Muscle of leg (tissue), 11 donors: ENCODE results near the gene MAIP1. TPM values are rescaled to one million over a fixed set of nuclear protein-coding genes. Genes with fewer than 3 reads are reported as not detected.

Source experiments
- DNase-seq: peaks from one replicate; pipeline ENCODE4 v3.0.0; 2013
- H3K27ac ChIP-seq: one replicate; pipeline ENCODE4 v1.5.1; 2013; ENCODE audit warnings: mild to moderate bottlenecking, low read length, control low read depth
- H3K27me3 ChIP-seq: one replicate; pipeline ENCODE4 v1.6.1; 2013; ENCODE audit warnings: low read length; ENCODE audit not compliant: control insufficient read depth, insufficient read depth
- H3K36me3 ChIP-seq: one replicate; pipeline ENCODE4 v1.6.1; 2013; ENCODE audit warnings: low read length; ENCODE audit not compliant: control insufficient read depth, insufficient read depth
- H3K4me1 ChIP-seq: one replicate; pipeline ENCODE4 v1.6.1; 2013; ENCODE audit warnings: low read length; ENCODE audit not compliant: control insufficient read depth, insufficient read depth
- H3K4me3 ChIP-seq: one replicate; pipeline ENCODE4 v1.5.1; 2013; ENCODE audit warnings: low read length, control low read depth
- H3K9me3 ChIP-seq: replicated peaks from 2 replicates; pipeline ENCODE4 v1.6.1; 2013; ENCODE audit warnings: low read depth, low read length; ENCODE audit not compliant: control insufficient read depth
- WGBS: methylation state at CpG from one replicate; pipeline ENCODE4 v1.1.5; 2013; ENCODE audit warnings: missing lambda C conversion rate; ENCODE audit not compliant: insufficient coverage; 5-methylcytosine and 5-hydroxymethylcytosine counted together
- polyA plus RNA-seq, 8 donors: library from polyadenylated mRNA; unstranded; fragments of 120-200 nt; gene quantifications; one replicate each; pipeline versions ENCODE4 v1.2.1 to v1.2.3, GENCODE V29; 2013; ENCODE audit warnings: inconsistent platforms in 1 of 8, low replicate concordance in 1 of 8; ENCODE audit not compliant: insufficient read length in 8 of 8, insufficient read depth in 1 of 8
- total RNA-seq: library from RNA; stranded (reverse); fragments of 120-200 nt; gene quantifications from one replicate; pipeline ENCODE4 v1.2.4, GENCODE V29; 2013

Gene MAIP1
- total and polyA plus RNA-seq, 9 donors, result 13.4 to 21.3 (median 18.2) TPM

DNA sequence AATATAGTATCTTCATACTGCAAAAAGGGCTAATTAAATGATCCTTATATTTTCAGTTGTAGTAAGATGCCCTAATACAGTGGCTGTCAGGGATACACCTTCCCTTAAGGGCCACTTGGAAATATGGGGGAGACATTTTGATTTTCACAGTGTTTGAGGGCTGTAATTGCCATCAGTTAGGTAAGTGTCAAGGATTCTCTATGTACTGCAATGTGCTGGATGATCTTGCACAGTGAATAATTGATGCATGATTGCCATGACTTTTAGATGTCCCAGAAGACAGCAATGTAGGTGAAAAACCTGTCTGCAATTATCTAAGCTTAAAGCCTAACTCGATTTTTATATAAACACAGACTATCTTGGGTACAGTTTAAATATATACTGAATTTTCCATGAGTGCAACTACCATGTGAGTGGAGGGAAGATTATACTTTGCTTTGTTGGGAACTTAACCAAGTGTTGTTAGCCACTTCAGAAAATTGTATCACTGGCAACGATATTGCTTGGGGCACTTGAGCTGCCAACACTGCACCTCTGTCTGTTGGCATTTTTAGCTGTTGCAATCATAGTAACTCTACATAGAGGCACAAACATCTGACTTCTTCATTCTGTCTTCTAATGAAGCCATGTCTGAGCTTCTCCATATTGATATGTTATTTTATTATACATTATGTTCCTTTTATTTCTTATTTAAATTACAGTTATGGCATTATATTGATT is 45.2 kb downstream of the MAIP1 start:
- Histone ChIP-seq H3K27me3 (no peaks in the 10 kb centered on the region), H3K27ac (no peak overlapping the region), H3K9me3 (no peaks in the 10 kb centered on the region), H3K4me3 (no peak overlapping the region), H3K36me3 (no peaks in the 10 kb centered on the region), H3K4me1 (peaks cover 9% of the 10 kb centered on the region)
- no peak for DNase-seq
- no CpG with 5 or more reads among the region's 2 CpGs for WGBS

DNA sequence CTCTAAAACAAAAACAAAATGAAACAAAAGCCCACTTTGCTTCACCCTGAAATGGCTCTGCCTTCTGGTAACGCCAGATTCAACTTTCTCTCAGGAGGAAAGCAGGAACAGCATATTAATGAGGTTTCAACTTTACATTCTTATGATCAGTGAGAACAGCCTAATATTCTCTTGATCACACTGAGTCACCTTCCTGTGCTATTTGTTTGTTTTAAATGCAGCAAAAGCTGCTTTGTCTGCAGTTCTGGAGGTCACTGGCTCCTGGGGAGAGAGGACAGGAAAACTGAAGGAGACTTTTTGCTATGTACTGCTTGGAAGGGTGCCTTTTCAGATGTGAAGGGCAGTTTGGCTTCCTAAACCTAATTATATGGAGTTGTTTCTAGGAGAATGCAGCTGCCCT is 48.1 kb downstream of the MAIP1 start:
- H3K9me3 ChIP-seq, result no peaks in the 10 kb centered on the region
- no peak overlapping the region for H3K4me3 ChIP-seq
- no CpG with 5 or more reads among the region's 1 CpG for WGBS
- peaks cover 9% of the 10 kb centered on the region for H3K4me1 ChIP-seq
- DNase-seq, result no peak
- H3K36me3 ChIP-seq, result no peaks in the 10 kb centered on the region
- H3K27ac ChIP-seq, result no peak overlapping the region
- H3K27me3 ChIP-seq, result no peaks in the 10 kb centered on the region

DNA sequence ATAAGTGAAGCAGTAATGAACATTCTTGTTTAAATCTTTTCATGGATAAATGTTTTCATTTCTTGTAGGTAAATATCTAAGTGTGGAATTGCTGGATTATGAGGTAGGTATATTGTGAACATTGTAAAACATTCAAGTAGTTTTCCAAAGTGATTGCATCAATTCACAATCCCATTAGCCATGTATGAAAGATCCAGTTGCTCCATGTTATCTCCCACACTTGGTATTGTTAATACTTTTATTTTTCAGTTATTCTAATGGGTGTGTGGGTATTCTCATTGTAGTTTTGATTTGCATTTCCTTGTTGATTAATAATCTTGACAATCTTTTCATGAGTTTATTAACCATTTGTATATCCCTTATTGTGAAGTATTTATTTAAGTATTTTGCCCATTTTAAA is 50.3 kb downstream of the MAIP1 start:
- Histone ChIP-seq H3K9me3 (no peaks in the 10 kb centered on the region), H3K27me3 (no peaks in the 10 kb centered on the region)
- DNase-seq, result no peak

DNA sequence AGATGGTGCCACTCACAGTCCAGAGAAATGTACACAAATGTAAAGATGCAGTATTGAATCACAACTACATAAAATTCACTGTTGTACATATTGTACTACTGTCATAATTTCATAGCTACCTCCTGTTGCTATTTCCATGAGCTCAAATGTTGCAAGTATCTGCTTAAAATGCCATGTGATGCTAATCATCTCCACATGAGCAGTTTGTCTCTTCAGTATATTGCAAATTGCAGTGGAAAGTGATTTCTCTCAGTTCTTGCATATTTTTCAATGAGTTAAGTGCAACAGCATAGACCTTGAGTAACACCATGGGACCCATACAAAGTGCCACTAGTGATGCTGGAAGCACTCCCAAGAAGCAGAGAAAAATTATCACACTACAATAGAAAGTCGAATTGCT is 51.9 kb downstream of the MAIP1 start:
- Histone ChIP-seq H3K9me3 (peaks cover 2% of the 10 kb centered on the region), H3K27me3 (no peaks in the 10 kb centered on the region), H3K4me1 (peaks cover 9% of the 10 kb centered on the region), H3K27ac (no peak overlapping the region), H3K36me3 (no peaks in the 10 kb centered on the region), H3K4me3 (no peak overlapping the region)
- WGBS, result no CpG with 5 or more reads among the region's 1 CpG
- no peak for DNase-seq

More for the DNA sequence above, 50.3 kb downstream of the MAIP1 start:
- H3K36me3 ChIP-seq, result no peaks in the 10 kb centered on the region
- H3K27ac ChIP-seq, result no peak overlapping the region
- no peak overlapping the region for H3K4me3 ChIP-seq
- H3K4me1 ChIP-seq, result peaks cover 9% of the 10 kb centered on the region

DNA sequence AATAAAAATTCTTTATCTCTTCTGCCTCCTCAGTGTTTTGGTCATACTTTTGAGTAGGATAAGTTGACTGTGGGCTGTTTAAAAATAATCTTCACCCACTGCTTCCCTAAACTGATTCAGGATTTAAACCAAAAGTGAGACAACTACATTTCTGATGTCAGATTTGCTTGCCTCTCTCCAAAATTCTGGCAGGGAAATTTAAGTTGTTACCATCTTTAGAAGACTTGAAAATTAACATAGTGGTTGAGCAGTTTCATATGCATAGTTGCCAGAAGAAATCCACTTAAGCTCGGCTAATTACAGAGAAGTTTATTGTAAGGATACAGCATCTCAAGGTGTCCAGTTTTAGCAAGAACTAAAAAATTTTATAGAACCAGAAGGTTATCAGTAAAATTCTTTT is 57.0 kb downstream of the MAIP1 start:
- no peak overlapping the region for H3K27ac ChIP-seq
- no peak for DNase-seq
- H3K4me3 ChIP-seq, result no peak overlapping the region
- no peaks in the 10 kb centered on the region for H3K27me3 ChIP-seq
- H3K9me3 ChIP-seq, result peaks cover 2% of the 10 kb centered on the region
- H3K4me1 ChIP-seq, result no peaks in the 10 kb centered on the region
- no peaks in the 10 kb centered on the region for H3K36me3 ChIP-seq
- WGBS, result no CpG with 5 or more reads among the region's 1 CpG

Other genes with a start within 250 kb of the MAIP1 start
- gene FTCDNL1, start 104.4 kb upstream of the MAIP1 start, total RNA-seq, result 2.6 TPM
- gene FTCDNL1, start 104.4 kb upstream of the MAIP1 start, polyA plus RNA-seq, result 1 to 10 TPM; 1.4 to 4.4 (median 1.9) TPM
- gene C2orf69, start 44.3 kb upstream of the MAIP1 start, total RNA-seq, result 5.7 TPM
- 10 to 100 TPM in 2 of 8 donors, 1 to 10 TPM in 6; 7.2 to 12.7 (median 8.8) TPM for gene C2orf69, start 44.3 kb upstream of the MAIP1 start, polyA plus RNA-seq
- 8.2 TPM for gene TYW5, start 91 bp upstream of the MAIP1 start, total RNA-seq
- gene TYW5, start 91 bp upstream of the MAIP1 start, polyA plus RNA-seq, result 1 to 10 TPM; 5.9 to 8.8 (median 7.1) TPM